Loucy (cell line): ENCODE data around the gene RBM19.

Experiments used
- H2AFZ ChIP-seq: fragments of 200-600 bp; sonication (generic); 2 replicates; pipeline ENCODE4 v1.6.0; 2016; ENCODE audit warnings: antibody characterized with exemption, mild to moderate bottlenecking, low read length, moderate library complexity
- H3F3A ChIP-seq: fragments of 200-600 bp; 2 replicates; pipeline ENCODE4 v1.6.0; 2016; ENCODE audit warnings: antibody characterized with exemption, low read depth, mild to moderate bottlenecking
- H3K27me3 ChIP-seq: fragments of 200-600 bp; sonication (generic); 2 replicates; pipeline ENCODE4 v1.6.1; 2014; ENCODE audit warnings: low read length, mild to moderate bottlenecking; ENCODE audit not compliant: insufficient read depth, poor library complexity, severe bottlenecking
- H3K36me3 ChIP-seq: fragments of 200-600 bp; sonication (generic); 2 replicates; pipeline ENCODE4 v1.6.1; 2016; ENCODE audit warnings: low read length; ENCODE audit not compliant: insufficient read depth
- H3K4me1 ChIP-seq: fragments of 200-600 bp; sonication (generic); 2 replicates; pipeline ENCODE4 v1.5.1; 2014; ENCODE audit warnings: low read length, mild to moderate bottlenecking; ENCODE audit not compliant: insufficient read depth, poor library complexity, severe bottlenecking
- H3K4me2 ChIP-seq: fragments of 200-600 bp; sonication (generic); 2 replicates; pipeline ENCODE4 v1.6.0; 2014; ENCODE audit warnings: antibody characterized with exemption, low read length, low read depth, mild to moderate bottlenecking; ENCODE audit not compliant: poor library complexity, severe bottlenecking
- H3K4me3 ChIP-seq: fragments of 200-600 bp; sonication (generic); 2 replicates; pipeline ENCODE4 v1.5.1; 2014; ENCODE audit warnings: low read length, mild to moderate bottlenecking, mixed read lengths; ENCODE audit not compliant: poor library complexity, severe bottlenecking
- H3K79me2 ChIP-seq: fragments of 200-600 bp; sonication (generic); 2 replicates; pipeline ENCODE4 v1.6.1; 2014; ENCODE audit warnings: low read length; ENCODE audit not compliant: insufficient read depth
- H3K9ac ChIP-seq: fragments of 200-600 bp; sonication (generic); 2 replicates; pipeline ENCODE4 v1.6.0; 2014; ENCODE audit warnings: mild to moderate bottlenecking, low read depth, low read length, moderate library complexity; ENCODE audit not compliant: poor library complexity, severe bottlenecking
- H3K9me2 ChIP-seq: fragments of 200-600 bp; sonication (generic); replicated peaks from 2 replicates; pipeline ENCODE4 v1.6.1; 2016; ENCODE audit warnings: low read depth, low read length, mixed read lengths
- H3K9me3 ChIP-seq: fragments of 200-600 bp; sonication (generic); 2 replicates; pipeline ENCODE4 v1.6.1; 2014; ENCODE audit warnings: mild to moderate bottlenecking, antibody characterized with exemption, low read length, low read depth; ENCODE audit not compliant: insufficient read depth
- H4K20me1 ChIP-seq: fragments of 200-600 bp; sonication (generic); 2 replicates; pipeline ENCODE4 v1.6.0; 2014; ENCODE audit warnings: antibody characterized with exemption, low read length, mild to moderate bottlenecking; ENCODE audit not compliant: insufficient read depth, poor library complexity, severe bottlenecking
- EZH2phosphoT487 ChIP-seq: fragments of 200-600 bp; IDR thresholded peaks from 2 replicates; pipeline ENCODE4 v1.6.1; 2018; ENCODE audit warnings: antibody characterized with exemption, mild to moderate bottlenecking, moderate library complexity, borderline replicate concordance
- TF ChIP-seq, protein P1 (sequence below): fragments of 200-600 bp; sonication (generic); conservative IDR thresholded peaks from 2 replicates; pipeline ENCODE4 v1.5.1; 2014; ENCODE audit warnings: mild to moderate bottlenecking, antibody characterized with exemption, low read length

Gene RBM19

DNA sequence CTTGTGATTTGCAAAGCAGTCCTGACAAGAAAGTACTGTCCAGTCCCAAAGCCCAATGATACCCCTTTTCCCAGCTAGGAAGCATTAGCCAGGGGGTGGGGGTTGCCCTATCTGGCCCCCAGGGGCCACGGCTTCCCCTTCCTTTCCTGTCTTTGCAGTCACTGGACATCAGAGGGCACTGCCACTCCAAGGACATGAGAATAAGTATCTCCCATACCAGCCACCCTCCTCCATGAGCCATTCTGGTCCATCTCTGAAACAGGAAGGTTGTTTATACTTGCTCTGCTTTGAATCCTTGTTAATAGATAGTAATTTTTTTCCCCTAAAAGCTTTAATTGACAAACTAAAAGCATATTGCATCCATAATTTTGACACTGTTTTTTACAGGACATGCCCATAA, 29.7 kb downstream of the RBM19 start:
- no peak overlapping the region for H3K9ac ChIP-seq
- no peak overlapping the region for H2AFZ ChIP-seq
- no peaks in the 10 kb centered on the region for H4K20me1 ChIP-seq
- peaks cover 10% of the 10 kb centered on the region; the same call in 1 of the 2 replicates for H3K36me3 ChIP-seq
- H3K4me1 ChIP-seq: no peaks in the 10 kb centered on the region
- no peaks in the 10 kb centered on the region for H3K27me3 ChIP-seq
- H3K79me2 ChIP-seq: no peaks in the 10 kb centered on the region
- H3K4me2 ChIP-seq: no peak overlapping the region
- no peaks in the 10 kb centered on the region for H3K9me3 ChIP-seq
- no peaks in the 10 kb centered on the region for H3K9me2 ChIP-seq
- TF ChIP-seq EZH2phosphoT487: no peak
- TF ChIP-seq, protein P1, sequence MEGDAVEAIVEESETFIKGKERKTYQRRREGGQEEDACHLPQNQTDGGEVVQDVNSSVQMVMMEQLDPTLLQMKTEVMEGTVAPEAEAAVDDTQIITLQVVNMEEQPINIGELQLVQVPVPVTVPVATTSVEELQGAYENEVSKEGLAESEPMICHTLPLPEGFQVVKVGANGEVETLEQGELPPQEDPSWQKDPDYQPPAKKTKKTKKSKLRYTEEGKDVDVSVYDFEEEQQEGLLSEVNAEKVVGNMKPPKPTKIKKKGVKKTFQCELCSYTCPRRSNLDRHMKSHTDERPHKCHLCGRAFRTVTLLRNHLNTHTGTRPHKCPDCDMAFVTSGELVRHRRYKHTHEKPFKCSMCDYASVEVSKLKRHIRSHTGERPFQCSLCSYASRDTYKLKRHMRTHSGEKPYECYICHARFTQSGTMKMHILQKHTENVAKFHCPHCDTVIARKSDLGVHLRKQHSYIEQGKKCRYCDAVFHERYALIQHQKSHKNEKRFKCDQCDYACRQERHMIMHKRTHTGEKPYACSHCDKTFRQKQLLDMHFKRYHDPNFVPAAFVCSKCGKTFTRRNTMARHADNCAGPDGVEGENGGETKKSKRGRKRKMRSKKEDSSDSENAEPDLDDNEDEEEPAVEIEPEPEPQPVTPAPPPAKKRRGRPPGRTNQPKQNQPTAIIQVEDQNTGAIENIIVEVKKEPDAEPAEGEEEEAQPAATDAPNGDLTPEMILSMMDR: no peak
- no peaks in the 10 kb centered on the region for H3F3A ChIP-seq
- no peak overlapping the region for H3K4me3 ChIP-seq

- H3K9ac ChIP-seq: no peak overlapping the region
- no peaks in the 10 kb centered on the region for H3K9me3 ChIP-seq
- no peak overlapping the region for H2AFZ ChIP-seq
- H3K4me3 ChIP-seq: no peak overlapping the region
- H3F3A ChIP-seq: no peaks in the 10 kb centered on the region
- no peak for TF ChIP-seq EZH2phosphoT487
- TF ChIP-seq, protein P1: no peak
- no peaks in the 10 kb centered on the region for H3K9me2 ChIP-seq
- H3K27me3 ChIP-seq: no peaks in the 10 kb centered on the region
- H3K36me3 ChIP-seq: peaks cover 5% of the 10 kb centered on the region; the same call in 1 of the 2 replicates
- H3K4me2 ChIP-seq: no peak overlapping the region
- no peaks in the 10 kb centered on the region for H3K79me2 ChIP-seq
- H4K20me1 ChIP-seq: no peaks in the 10 kb centered on the region
- no peaks in the 10 kb centered on the region for H3K4me1 ChIP-seq
These were observed 30.7 kb downstream of the RBM19 start for GRCh38 chr12:113935459-113935858.

- Histone ChIP-seq H3K27me3 (no peaks in the 10 kb centered on the region), H3K4me1 (no peaks in the 10 kb centered on the region), H3K9me2 (no peaks in the 10 kb centered on the region), H3K9me3 (no peaks in the 10 kb centered on the region), H3K4me3 (no peak overlapping the region), H3K79me2 (no peaks in the 10 kb centered on the region), H3K9ac (no peak overlapping the region), H3F3A (no peaks in the 10 kb centered on the region), H3K36me3 (peaks cover 5% of the 10 kb centered on the region; the same call in 1 of the 2 replicates), H2AFZ (no peak overlapping the region), H4K20me1 (no peaks in the 10 kb centered on the region), H3K4me2 (no peak overlapping the region)
- TF ChIP-seq, protein P1: no peak
- no peak for TF ChIP-seq EZH2phosphoT487
These were observed 31.2 kb downstream of the RBM19 start for GRCh38 chr12:113934946-113935345.
